Calu3 (cell line): ENCODE results near the gene DIAPH2. TPM values are rescaled to one million over a fixed set of nuclear protein-coding genes. Genes with fewer than 3 reads are reported as not detected.

Experiments
- BruUV-seq: library from RNA; stranded (reverse); fragments of 400-500 nt; replicated peaks from 2 replicates; lab custom pipeline; 2021; lab: Mats Ljungman, UMichigan
- CTCF ChIA-PET: fragments of 300-600 bp; sonication (Branson Sonifier 250); formaldehyde crosslinking; loops from one replicate; lab custom pipeline; 2022; ENCODE audit warnings: antibody characterized with exemption; lab: Charles Lee
- DNase-seq: peaks from one replicate; pipeline ENCODE4 v3.0.0; 2022
- H3K27ac Mint-ChIP-seq: one replicate; pipeline ENCODE4 v1.8.0; 2022; ENCODE audit warnings: mixed read lengths; ENCODE audit not compliant: unreplicated experiment
- H3K27me3 Mint-ChIP-seq: one replicate; pipeline ENCODE4 v1.8.0; 2022; ENCODE audit warnings: mixed read lengths; ENCODE audit not compliant: unreplicated experiment
- H3K36me3 Mint-ChIP-seq: one replicate; pipeline ENCODE4 v1.8.0; 2022; ENCODE audit warnings: mild to moderate bottlenecking, moderate library complexity, mixed read lengths; ENCODE audit not compliant: insufficient read depth, unreplicated experiment
- H3K4me1 Mint-ChIP-seq: one replicate; pipeline ENCODE4 v1.8.0; 2022; ENCODE audit warnings: mild to moderate bottlenecking, low read depth, mixed read lengths; ENCODE audit not compliant: unreplicated experiment
- H3K4me3 Mint-ChIP-seq: one replicate; pipeline ENCODE4 v1.8.0; 2022; ENCODE audit warnings: mild to moderate bottlenecking, low read depth, moderate library complexity, mixed read lengths; ENCODE audit not compliant: unreplicated experiment
- H3K9me3 Mint-ChIP-seq: one replicate; pipeline ENCODE4 v1.8.0; 2022; ENCODE audit warnings: low read depth, mixed read lengths; ENCODE audit not compliant: unreplicated experiment
- intact Hi-C: fragments of 100-400 bp; cut with micrococcal nuclease; formaldehyde crosslinking; loops from one replicate; pipeline ENCODE4 v1.10.0; 2022; ENCODE audit not compliant: unreplicated experiment
- total RNA-seq: library from RNA; stranded (reverse); gene quantifications from 2 replicates; pipeline ENCODE4 v1.2.3, GENCODE V29; 2022
- TF ChIP-seq, protein P1 (sequence below): fragments of 200-600 bp; IDR thresholded peaks from one replicate; pipeline ENCODE4 v1.8.0; 2022; ENCODE audit warnings: antibody characterized with exemption; ENCODE audit not compliant: unreplicated experiment

The DIAPH2 gene
- total RNA-seq, 1 experiment from 2014 or later: 24.2 TPM

DNA sequence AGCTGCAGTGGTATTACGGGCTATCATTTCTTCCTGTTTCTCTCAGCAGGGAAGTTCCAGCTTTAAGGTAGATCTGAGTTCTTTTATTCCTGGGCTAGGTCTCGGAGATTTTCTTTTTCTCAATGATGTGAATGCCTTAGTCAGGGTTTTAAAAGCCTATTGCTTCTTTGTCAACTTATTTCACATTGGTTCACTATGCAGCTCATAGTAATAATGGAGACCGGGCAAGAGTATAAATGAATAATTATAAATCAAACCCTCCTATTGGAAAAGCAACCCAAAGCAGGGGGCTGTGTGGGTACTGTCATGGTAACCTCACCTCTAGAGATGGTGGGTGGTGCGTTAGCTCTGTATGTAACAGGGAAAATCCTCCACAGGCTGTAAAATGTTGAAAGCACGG lies 762.7 kb downstream of the DIAPH2 start:
- Mint-ChIP-seq H3K36me3 (no peaks in the 10 kb centered on the region), H3K4me1 (no peaks in the 10 kb centered on the region), H3K4me3 (no peak overlapping the region), H3K9me3 (no peaks in the 10 kb centered on the region), H3K27ac (no peak overlapping the region), H3K27me3 (no peaks in the 10 kb centered on the region)
- no peak for DNase-seq
- no TSS peak for BruUV-seq
- TF ChIP-seq, protein P1, sequence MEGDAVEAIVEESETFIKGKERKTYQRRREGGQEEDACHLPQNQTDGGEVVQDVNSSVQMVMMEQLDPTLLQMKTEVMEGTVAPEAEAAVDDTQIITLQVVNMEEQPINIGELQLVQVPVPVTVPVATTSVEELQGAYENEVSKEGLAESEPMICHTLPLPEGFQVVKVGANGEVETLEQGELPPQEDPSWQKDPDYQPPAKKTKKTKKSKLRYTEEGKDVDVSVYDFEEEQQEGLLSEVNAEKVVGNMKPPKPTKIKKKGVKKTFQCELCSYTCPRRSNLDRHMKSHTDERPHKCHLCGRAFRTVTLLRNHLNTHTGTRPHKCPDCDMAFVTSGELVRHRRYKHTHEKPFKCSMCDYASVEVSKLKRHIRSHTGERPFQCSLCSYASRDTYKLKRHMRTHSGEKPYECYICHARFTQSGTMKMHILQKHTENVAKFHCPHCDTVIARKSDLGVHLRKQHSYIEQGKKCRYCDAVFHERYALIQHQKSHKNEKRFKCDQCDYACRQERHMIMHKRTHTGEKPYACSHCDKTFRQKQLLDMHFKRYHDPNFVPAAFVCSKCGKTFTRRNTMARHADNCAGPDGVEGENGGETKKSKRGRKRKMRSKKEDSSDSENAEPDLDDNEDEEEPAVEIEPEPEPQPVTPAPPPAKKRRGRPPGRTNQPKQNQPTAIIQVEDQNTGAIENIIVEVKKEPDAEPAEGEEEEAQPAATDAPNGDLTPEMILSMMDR: no peak
- CTCF ChIA-PET: interaction anchor here (0.6 kb wide), 1 partner anchor 9 kb away, joined by 3 read pairs; no protein-coding TSS in a partner anchor
- intact Hi-C loops: no loop called here

DNA sequence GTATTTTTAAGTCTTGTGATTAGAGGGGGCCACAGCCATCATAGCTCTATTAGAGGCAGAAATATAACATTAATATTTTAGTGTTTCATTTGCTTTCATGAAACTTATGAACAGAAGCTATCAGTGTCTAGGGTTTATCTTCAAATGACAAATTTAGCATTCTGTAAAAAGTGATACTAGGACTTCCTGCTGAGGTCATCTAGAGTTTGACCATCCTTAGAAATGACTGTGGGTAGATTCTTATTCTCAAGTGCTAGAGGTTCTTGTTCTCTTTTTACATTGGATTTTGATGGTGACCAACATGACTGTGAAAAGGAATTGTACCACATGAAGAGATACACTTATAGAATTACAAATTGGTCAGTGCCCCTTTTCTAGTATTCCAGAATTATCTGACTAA lies 767.6 kb downstream of the DIAPH2 start:
- no peak overlapping the region for H3K27ac Mint-ChIP-seq
- H3K4me3 Mint-ChIP-seq: no peak overlapping the region
- no peaks in the 10 kb centered on the region for H3K4me1 Mint-ChIP-seq
- intact Hi-C loops: no loop called here
- no peaks in the 10 kb centered on the region for H3K9me3 Mint-ChIP-seq
- no peaks in the 10 kb centered on the region for H3K36me3 Mint-ChIP-seq
- CTCF ChIA-PET: no interaction called here
- TF ChIP-seq, protein P1: no peak
- DNase-seq: no peak
- no TSS peak for BruUV-seq
- no peaks in the 10 kb centered on the region for H3K27me3 Mint-ChIP-seq

DNA sequence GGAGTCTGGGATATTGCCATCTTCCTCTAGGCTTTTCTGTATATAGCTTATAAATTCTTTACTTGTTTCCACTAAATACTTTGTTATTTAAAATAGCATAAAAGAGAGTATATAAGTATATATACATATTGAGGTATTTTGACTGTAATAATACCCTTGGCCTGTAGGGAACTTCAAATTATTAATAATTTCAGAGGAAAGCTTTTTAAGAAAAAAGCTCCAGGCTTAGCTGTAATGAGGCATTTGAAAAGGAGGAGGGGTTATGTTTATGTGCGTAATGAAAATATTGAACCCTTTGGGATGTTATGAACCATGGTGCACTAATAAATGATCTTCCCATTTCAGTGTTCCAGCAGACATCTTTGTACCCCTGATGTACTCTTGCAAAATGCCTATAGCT lies 777.1 kb downstream of the DIAPH2 start:
- H3K4me1 Mint-ChIP-seq: no peaks in the 10 kb centered on the region
- no TSS peak for BruUV-seq
- no peaks in the 10 kb centered on the region for H3K36me3 Mint-ChIP-seq
- no peak overlapping the region for H3K27ac Mint-ChIP-seq
- H3K27me3 Mint-ChIP-seq: no peaks in the 10 kb centered on the region
- intact Hi-C loops: no loop called here
- CTCF ChIA-PET: no interaction called here
- DNase-seq: no peak
- TF ChIP-seq, protein P1: no peak
- H3K9me3 Mint-ChIP-seq: no peaks in the 10 kb centered on the region
- H3K4me3 Mint-ChIP-seq: no peak overlapping the region

- Mint-ChIP-seq H3K4me1 (no peaks in the 10 kb centered on the region), H3K9me3 (no peaks in the 10 kb centered on the region), H3K27me3 (no peaks in the 10 kb centered on the region), H3K36me3 (no peaks in the 10 kb centered on the region), H3K27ac (no peak overlapping the region), H3K4me3 (no peak overlapping the region)
- TF ChIP-seq, protein P1: no peak
- DNase-seq: no peak
- CTCF ChIA-PET: no interaction called here
- no TSS peak for BruUV-seq
- intact Hi-C loops: no loop called here
Observed at GRCh38 chrX:97471071-97471470, 786.4 kb downstream of the DIAPH2 start.

GRCh38 chrX:97474933-97475332 lies 790.3 kb downstream of the DIAPH2 start:
- no peaks in the 10 kb centered on the region for H3K4me1 Mint-ChIP-seq
- intact Hi-C loops: no loop called here
- BruUV-seq: no TSS peak
- no peaks in the 10 kb centered on the region for H3K27me3 Mint-ChIP-seq
- H3K9me3 Mint-ChIP-seq: no peaks in the 10 kb centered on the region
- DNase-seq: no peak
- CTCF ChIA-PET: no interaction called here
- no peak overlapping the region for H3K27ac Mint-ChIP-seq
- H3K4me3 Mint-ChIP-seq: no peak overlapping the region
- TF ChIP-seq, protein P1: no peak
- no peaks in the 10 kb centered on the region for H3K36me3 Mint-ChIP-seq
